Lower lobe of right lung (tissue), 2 donors: ENCODE measurements around the gene CHRM2. TPM values are rescaled to one million over a fixed set of nuclear protein-coding genes. Genes with fewer than 3 reads are reported as not detected.

ENCODE experiments used
- ATAC-seq, 2 donors: fragments of 200-7000 bp; cut with Tn5 transposase; one replicate each; pipeline ENCODE4 v1.9.1; 2020 to 2022; ENCODE audit warnings: mild to moderate bottlenecking in 2 of 2, moderate library complexity in 2 of 2
- DNase-seq: peaks from one replicate; pipeline ENCODE4 v3.0.0-alpha.2; 2020
- H3K27ac ChIP-seq: fragments of 200-600 bp; one replicate; pipeline ENCODE4 v1.8.0; 2022
- H3K27me3 ChIP-seq: fragments of 200-600 bp; one replicate; pipeline ENCODE4 v1.8.0; 2022; ENCODE audit warnings: low read depth
- H3K36me3 ChIP-seq: fragments of 200-600 bp; one replicate; pipeline ENCODE4 v1.8.0; 2022; ENCODE audit warnings: mild to moderate bottlenecking
- H3K4me1 ChIP-seq: fragments of 200-600 bp; one replicate; pipeline ENCODE4 v1.8.0; 2022
- H3K4me3 ChIP-seq: fragments of 200-600 bp; one replicate; pipeline ENCODE4 v1.8.0; 2022; ENCODE audit warnings: mild to moderate bottlenecking
- H3K9me3 ChIP-seq: fragments of 200-600 bp; one replicate; pipeline ENCODE4 v1.8.0; 2022
- intact Hi-C: fragments of 100-400 bp; cut with DNase I; formaldehyde crosslinking; loops from one replicate; pipeline ENCODE4 v1.11.0; 2022
- total RNA-seq: library from RNA; stranded (reverse); fragmentation: NEBNext Ultra II Directional; extraction: Animal tissue kit (Norgen Biotek cat#: 25700); gene quantifications from one replicate; pipeline ENCODE4 v1.2.1, GENCODE V29; 2021
- TF ChIP-seq, protein P1 (sequence below): fragments of 200-600 bp; IDR thresholded peaks from one replicate; pipeline ENCODE4 v1.8.0; 2022; ENCODE audit warnings: antibody characterized with exemption, mild to moderate bottlenecking
- donor health status: DM: no; HTN: yes; CAD: no; lungs with severe emphysema.

CHRM2 gene
- total RNA-seq, 1 donor from 2014 or later: 2.8 TPM

DNA sequence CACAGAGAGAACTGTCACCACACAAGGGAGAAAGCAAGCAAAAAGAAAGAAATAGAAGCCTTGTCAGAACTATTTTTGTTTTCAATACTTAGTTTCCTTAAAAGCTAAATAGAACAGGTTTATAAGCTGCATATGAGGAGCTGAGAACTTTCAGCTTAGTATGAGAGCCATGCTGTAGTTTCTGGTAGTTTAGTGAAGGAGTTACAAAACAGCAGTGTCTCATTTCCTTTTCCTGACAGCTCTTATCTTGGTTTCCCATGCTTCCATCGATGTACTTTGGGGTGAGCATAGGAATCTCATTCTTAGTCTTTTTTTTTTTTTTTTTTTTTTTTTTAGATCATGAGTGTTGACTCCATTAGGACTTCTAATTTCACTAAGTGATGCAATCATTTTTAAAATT, 8.6 kb upstream of the CHRM2 start:
- intact Hi-C loops: no loop called here
- H3K4me1 ChIP-seq: no peaks in the 10 kb centered on the region
- no peak overlapping the region for H3K27ac ChIP-seq
- DNase-seq (no peak), ATAC-seq (no peak)
- no peaks in the 10 kb centered on the region for H3K27me3 ChIP-seq
- H3K4me3 ChIP-seq: no peak overlapping the region
- no peaks in the 10 kb centered on the region for H3K9me3 ChIP-seq
- TF ChIP-seq, protein P1, sequence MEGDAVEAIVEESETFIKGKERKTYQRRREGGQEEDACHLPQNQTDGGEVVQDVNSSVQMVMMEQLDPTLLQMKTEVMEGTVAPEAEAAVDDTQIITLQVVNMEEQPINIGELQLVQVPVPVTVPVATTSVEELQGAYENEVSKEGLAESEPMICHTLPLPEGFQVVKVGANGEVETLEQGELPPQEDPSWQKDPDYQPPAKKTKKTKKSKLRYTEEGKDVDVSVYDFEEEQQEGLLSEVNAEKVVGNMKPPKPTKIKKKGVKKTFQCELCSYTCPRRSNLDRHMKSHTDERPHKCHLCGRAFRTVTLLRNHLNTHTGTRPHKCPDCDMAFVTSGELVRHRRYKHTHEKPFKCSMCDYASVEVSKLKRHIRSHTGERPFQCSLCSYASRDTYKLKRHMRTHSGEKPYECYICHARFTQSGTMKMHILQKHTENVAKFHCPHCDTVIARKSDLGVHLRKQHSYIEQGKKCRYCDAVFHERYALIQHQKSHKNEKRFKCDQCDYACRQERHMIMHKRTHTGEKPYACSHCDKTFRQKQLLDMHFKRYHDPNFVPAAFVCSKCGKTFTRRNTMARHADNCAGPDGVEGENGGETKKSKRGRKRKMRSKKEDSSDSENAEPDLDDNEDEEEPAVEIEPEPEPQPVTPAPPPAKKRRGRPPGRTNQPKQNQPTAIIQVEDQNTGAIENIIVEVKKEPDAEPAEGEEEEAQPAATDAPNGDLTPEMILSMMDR: no peak
- H3K36me3 ChIP-seq: no peaks in the 10 kb centered on the region

DNA sequence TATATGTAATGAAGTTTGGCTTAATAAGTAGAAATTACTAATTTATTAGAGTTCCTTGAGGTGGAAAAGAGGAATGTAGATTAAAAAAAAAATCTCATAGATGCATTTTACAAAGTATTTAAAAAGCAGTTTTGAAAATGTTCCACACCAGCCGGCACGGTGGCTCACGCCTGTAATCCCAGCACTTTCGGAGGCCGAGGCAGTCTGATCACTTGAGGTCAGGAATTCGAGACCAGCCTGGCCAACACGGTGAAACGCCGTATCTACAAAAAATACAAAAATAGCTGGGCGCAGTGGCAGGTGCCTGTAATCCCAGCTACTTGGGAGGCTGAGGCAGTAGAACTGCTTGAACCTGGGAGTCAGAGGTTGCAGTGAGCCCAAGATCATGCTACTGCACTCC, 3.2 kb upstream of the CHRM2 start:
- DNase-seq: no peak
- Histone ChIP-seq H3K36me3 (no peaks in the 10 kb centered on the region), H3K4me3 (no peak overlapping the region), H3K9me3 (no peaks in the 10 kb centered on the region), H3K27ac (no peak overlapping the region), H3K4me1 (peaks cover 10% of the 10 kb centered on the region), H3K27me3 (peaks cover 21% of the 10 kb centered on the region)
- ATAC-seq: no peak
- TF ChIP-seq, protein P1: no peak
- intact Hi-C loops: no loop called here

DNA sequence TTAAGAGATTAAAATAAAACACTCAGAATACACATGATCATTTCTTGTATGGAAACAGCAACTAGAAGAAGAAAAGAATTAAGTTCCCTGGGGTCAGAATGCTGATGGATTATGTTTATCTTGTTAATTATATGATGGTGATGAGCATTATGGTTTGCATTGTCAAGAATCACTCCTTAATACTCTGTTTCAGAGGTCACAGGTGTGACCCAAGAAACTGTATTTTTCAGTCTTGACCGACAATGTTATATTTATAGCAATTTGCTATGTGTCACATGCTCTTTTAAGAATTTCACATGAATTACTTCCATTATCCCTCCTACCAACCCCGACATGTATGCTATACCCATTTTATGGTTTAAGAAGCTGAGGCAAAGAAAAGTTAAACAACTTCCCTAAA, 2.7 kb upstream of the CHRM2 start:
- TF ChIP-seq, protein P1: no peak
- intact Hi-C loops: no loop called here
- no peaks in the 10 kb centered on the region for H3K36me3 ChIP-seq

DNA sequence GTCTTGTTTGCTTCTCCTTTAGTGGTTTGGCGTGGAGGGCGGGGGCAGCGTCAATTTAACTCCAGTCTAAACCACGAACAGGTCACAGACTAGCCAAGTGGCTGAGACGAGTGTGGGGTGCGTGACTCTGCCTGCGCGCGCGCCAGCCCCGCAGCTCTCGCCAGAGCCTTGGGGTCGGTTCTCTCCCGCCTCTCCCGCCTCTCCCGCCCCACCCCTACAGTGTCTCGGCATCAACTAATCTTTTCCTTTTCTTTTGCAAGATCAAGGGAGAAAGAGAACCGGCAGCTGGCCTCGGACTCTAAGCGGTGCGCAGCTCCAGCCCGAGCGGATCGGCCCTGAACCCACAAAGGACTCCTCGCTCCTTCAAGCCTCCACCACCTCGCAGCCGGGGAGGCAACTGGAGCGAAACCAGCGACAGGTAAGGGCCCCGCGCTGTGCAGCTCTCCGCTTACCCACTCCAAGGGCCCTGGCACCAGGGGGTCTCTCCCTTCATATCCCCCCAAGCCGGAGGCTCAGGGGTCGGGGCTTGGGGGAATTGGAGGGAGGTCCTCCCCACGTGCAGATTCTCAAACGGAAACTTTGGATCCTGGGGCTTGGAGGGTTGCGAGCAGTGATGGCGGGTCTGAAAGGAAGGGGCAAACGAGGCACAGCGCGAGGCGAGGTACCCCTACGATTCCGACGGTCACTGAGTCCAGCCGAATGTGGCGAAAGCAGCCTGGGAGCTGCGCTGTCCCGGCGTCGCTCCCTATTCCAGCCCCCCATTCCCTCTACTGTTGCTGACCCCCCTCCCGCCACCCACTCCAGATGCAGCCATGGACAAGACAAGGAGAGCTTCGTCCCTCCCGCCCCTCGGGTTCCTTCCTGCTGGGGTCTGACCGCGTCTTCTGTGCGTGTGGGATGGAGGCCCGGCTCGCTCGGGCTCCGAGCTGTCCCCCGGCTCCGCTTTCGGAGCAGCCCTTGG, 829 bp downstream of the CHRM2 start:
- Histone ChIP-seq H3K4me3 (peak overlapping the region; percentile 46), H3K27me3 (peaks cover 35% of the 10 kb centered on the region), H3K27ac (no peak overlapping the region), H3K9me3 (no peaks in the 10 kb centered on the region), H3K4me1 (peaks cover 14% of the 10 kb centered on the region), H3K36me3 (no peaks in the 10 kb centered on the region)
- intact Hi-C loops: no loop called here
- peak; percentile 44 for DNase-seq
- peak; percentile 33 to 49 for ATAC-seq
- TF ChIP-seq, protein P1: no peak

More for the DNA sequence above, 2.7 kb upstream of the CHRM2 start:
- DNase-seq (no peak), ATAC-seq (no peak)
- Histone ChIP-seq H3K9me3 (no peaks in the 10 kb centered on the region), H3K4me1 (peaks cover 10% of the 10 kb centered on the region), H3K27me3 (peaks cover 27% of the 10 kb centered on the region), H3K4me3 (no peak overlapping the region), H3K27ac (no peak overlapping the region)

DNA sequence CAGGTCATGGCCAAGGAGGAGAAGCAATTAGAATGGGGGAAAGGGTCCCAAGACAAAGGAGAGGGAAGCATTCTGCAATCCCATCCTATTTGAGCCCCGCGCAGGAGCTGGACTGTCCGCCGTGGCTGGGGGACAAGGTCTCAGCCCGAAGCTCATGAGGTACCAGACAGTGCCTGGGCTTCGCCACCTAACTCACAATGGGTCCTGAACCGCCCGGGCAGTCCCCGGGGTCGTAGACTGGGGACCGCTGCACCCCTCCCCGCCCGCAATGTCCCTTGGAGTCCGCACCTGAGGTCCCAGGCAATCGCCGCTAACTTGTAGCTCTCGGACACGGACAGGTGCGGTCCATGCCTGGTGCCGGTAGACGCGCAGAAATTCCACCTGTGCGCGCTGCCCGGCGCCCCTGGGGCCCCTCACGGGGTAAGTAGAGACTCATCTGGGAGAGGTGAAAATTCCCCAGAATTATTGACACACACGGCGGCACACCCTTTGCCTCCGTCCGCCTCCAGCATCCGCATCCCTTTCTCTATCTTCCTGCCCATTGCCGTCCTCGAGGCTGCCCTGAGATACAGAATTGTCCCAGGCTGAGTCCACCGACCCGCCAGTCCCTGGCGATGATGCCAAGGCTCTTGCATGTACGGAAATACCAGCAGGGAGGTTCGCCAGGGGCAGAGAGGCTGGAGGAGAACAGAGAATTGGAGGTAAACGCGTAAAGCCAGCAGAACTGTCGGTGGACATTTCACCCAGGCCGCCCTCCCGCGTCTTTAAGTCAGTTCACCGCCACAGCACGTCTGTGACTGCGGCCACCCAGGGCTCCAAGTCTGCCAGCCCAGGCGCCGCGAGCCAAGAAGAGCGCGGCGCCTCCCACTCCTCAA, 1.8 kb downstream of the CHRM2 start:
- no peaks in the 10 kb centered on the region for H3K36me3 ChIP-seq
- peak overlapping the region; percentile 46 for H3K4me3 ChIP-seq

More for the DNA sequence above, 1.8 kb downstream of the CHRM2 start:
- Histone ChIP-seq H3K27ac (no peak overlapping the region), H3K27me3 (peaks cover 35% of the 10 kb centered on the region), H3K4me1 (peaks cover 14% of the 10 kb centered on the region), H3K9me3 (no peaks in the 10 kb centered on the region)
- TF ChIP-seq, protein P1: no peak
- ATAC-seq (no peak), DNase-seq (peak; percentile 35)
- intact Hi-C loops: no loop called here
